Urothelium cell line (cell line): ENCODE measurements around the gene FAM9A.
"Not testable (repeated sequence)": the region's sequence is repeated elsewhere in the genome, so short reads cannot be mapped to it uniquely, and the experiment has no call there.

Source experiments
- DNase-seq: peaks from one replicate; pipeline ENCODE4 v3.0.0; 2011; ENCODE audit warnings: low spot score, mixed read lengths
- FAIRE-seq: peaks from 2 replicates; lab custom pipeline; 2011; peaks lifted over from hg19 to GRCh38; lab: Jason Lieb, UNC

FAM9A gene

GRCh38 chrX:8805046-8805445 lies 3.9 kb upstream of the FAM9A start:
- FAIRE-seq = no peak
- no peak for DNase-seq

GRCh38 chrX:8803326-8803725 lies 2.1 kb upstream of the FAM9A start:
- FAIRE-seq = no peak

GRCh38 chrX:8800351-8800750 lies 832 bp downstream of the FAM9A start:
- FAIRE-seq, DNase-seq: not testable (repeated sequence)

More at GRCh38 chrX:8803326-8803725, 2.1 kb upstream of the FAM9A start:
- DNase-seq = peak; percentile 3

- DNase-seq, FAIRE-seq: not testable (repeated sequence)
These were observed 1.9 kb downstream of the FAM9A start for GRCh38 chrX:8799281-8799680.

GRCh38 chrX:8798702-8799101 lies 2.5 kb downstream of the FAM9A start:
- not testable (repeated sequence) for DNase-seq, FAIRE-seq

GRCh38 chrX:8787119-8787518 lies 14.1 kb downstream of the FAM9A start:
- not testable (repeated sequence) for FAIRE-seq

GRCh38 chrX:8784162-8784561 lies 17.0 kb downstream of the FAM9A start:
- FAIRE-seq = no peak
- DNase-seq = no peak

More at GRCh38 chrX:8787119-8787518, 14.1 kb downstream of the FAM9A start:
- not testable (repeated sequence) for DNase-seq

GRCh38 chrX:8783714-8784098 lies 17.5 kb downstream of the FAM9A start:
- DNase-seq (no peak), FAIRE-seq (no peak)

GRCh38 chrX:8783097-8783713 lies 18.0 kb downstream of the FAM9A start:
- no peak for FAIRE-seq
- DNase-seq = no peak

GRCh38 chrX:8782595-8782994 lies 18.6 kb downstream of the FAM9A start:
- no peak for DNase-seq
- no peak for FAIRE-seq

- FAIRE-seq, DNase-seq: not testable (repeated sequence)
These were observed 19.3 kb downstream of the FAM9A start for GRCh38 chrX:8781921-8782320.

- DNase-seq (no peak), FAIRE-seq (no peak)
These were observed 28.1 kb downstream of the FAM9A start for GRCh38 chrX:8773117-8773516.

- DNase-seq (no peak), FAIRE-seq (no peak)
These were observed 41.2 kb downstream of the FAM9A start for GRCh38 chrX:8760021-8760420.

GRCh38 chrX:8758706-8759105 lies 42.5 kb downstream of the FAM9A start:
- not testable (repeated sequence) for FAIRE-seq

GRCh38 chrX:8757609-8758389 lies 43.4 kb downstream of the FAM9A start:
- FAIRE-seq = not testable (repeated sequence)

More at GRCh38 chrX:8758706-8759105, 42.5 kb downstream of the FAM9A start:
- DNase-seq = not testable (repeated sequence)

GRCh38 chrX:8755813-8756212 lies 45.4 kb downstream of the FAM9A start:
- FAIRE-seq = no peak
- no peak for DNase-seq

More at GRCh38 chrX:8757609-8758389, 43.4 kb downstream of the FAM9A start:
- DNase-seq = not testable (repeated sequence)

GRCh38 chrX:8755116-8755515 lies 46.1 kb downstream of the FAM9A start:
- FAIRE-seq (no peak), DNase-seq (no peak)

GRCh38 chrX:8749697-8750096 lies 51.5 kb downstream of the FAM9A start:
- DNase-seq (no peak), FAIRE-seq (no peak)

GRCh38 chrX:8748855-8749254 lies 52.3 kb downstream of the FAM9A start:
- DNase-seq (peak; percentile 23), FAIRE-seq (no peak)

- DNase-seq (peak; percentile 27), FAIRE-seq (no peak)
These were observed 58.0 kb downstream of the FAM9A start for GRCh38 chrX:8743126-8743732.

- FAIRE-seq = no peak
- no peak for DNase-seq
These were observed 59.2 kb downstream of the FAM9A start for GRCh38 chrX:8741981-8742380.
